GM21529 (cell line): ENCODE data around the gene EDC3.
A peak's percentile ranks its signal among the peaks of the same experiment; 100 is the strongest.
"Not testable (repeated sequence)": the region's sequence is repeated elsewhere in the genome, so short reads cannot be mapped to it uniquely, and the experiment has no call there.

Experiments
- ATAC-seq: cut with Tn5 transposase; IDR thresholded peaks from one replicate; pipeline ENCODE4 v1.9.1; 2021; ENCODE audit not compliant: unreplicated experiment

EDC3 gene

GRCh38 chr15:74710319-74711094 lies 14.7 kb upstream of the EDC3 start:
- ATAC-seq: no peak

- no peak for ATAC-seq
These were observed 14.1 kb upstream of the EDC3 start for GRCh38 chr15:74709892-74710291.

- ATAC-seq: no peak
These were observed 13.2 kb upstream of the EDC3 start for GRCh38 chr15:74709011-74709410.

- no peak for ATAC-seq
These were observed 984 bp upstream of the EDC3 start for GRCh38 chr15:74696808-74697207.

GRCh38 chr15:74696398-74696729 lies 540 bp upstream of the EDC3 start:
- ATAC-seq: peak; percentile 14

- no peak for ATAC-seq
These were observed 3.5 kb downstream of the EDC3 start for GRCh38 chr15:74692327-74692726.

- ATAC-seq: no peak
These were observed 12.1 kb downstream of the EDC3 start for GRCh38 chr15:74683758-74684157.

- no peak for ATAC-seq
These were observed 12.9 kb downstream of the EDC3 start for GRCh38 chr15:74682954-74683353.

- ATAC-seq: no peak
These were observed 15.4 kb downstream of the EDC3 start for GRCh38 chr15:74680456-74680855.

- ATAC-seq: no peak
These were observed 19.0 kb downstream of the EDC3 start for GRCh38 chr15:74676801-74677200.

GRCh38 chr15:74674161-74674560 lies 21.7 kb downstream of the EDC3 start:
- ATAC-seq: no peak

GRCh38 chr15:74669627-74670026 lies 26.2 kb downstream of the EDC3 start:
- ATAC-seq: no peak

- no peak for ATAC-seq
These were observed 27.8 kb downstream of the EDC3 start for GRCh38 chr15:74667975-74668374.

- ATAC-seq: no peak
These were observed 31.2 kb downstream of the EDC3 start for GRCh38 chr15:74664670-74665069.

GRCh38 chr15:74664028-74664616 lies 31.7 kb downstream of the EDC3 start:
- no peak for ATAC-seq

GRCh38 chr15:74663303-74664027 lies 32.4 kb downstream of the EDC3 start:
- ATAC-seq: no peak

GRCh38 chr15:74662064-74662860 lies 33.6 kb downstream of the EDC3 start:
- no peak for ATAC-seq

- not testable (repeated sequence) for ATAC-seq
These were observed 34.5 kb downstream of the EDC3 start for GRCh38 chr15:74661280-74661679.

GRCh38 chr15:74657846-74658245 lies 38.0 kb downstream of the EDC3 start:
- no peak for ATAC-seq

- ATAC-seq: no peak
These were observed 38.8 kb downstream of the EDC3 start for GRCh38 chr15:74656935-74657535.

- no peak for ATAC-seq
These were observed 40.4 kb downstream of the EDC3 start for GRCh38 chr15:74655424-74655823.
